ENCODE measurements around the gene EHD1.

DNA sequence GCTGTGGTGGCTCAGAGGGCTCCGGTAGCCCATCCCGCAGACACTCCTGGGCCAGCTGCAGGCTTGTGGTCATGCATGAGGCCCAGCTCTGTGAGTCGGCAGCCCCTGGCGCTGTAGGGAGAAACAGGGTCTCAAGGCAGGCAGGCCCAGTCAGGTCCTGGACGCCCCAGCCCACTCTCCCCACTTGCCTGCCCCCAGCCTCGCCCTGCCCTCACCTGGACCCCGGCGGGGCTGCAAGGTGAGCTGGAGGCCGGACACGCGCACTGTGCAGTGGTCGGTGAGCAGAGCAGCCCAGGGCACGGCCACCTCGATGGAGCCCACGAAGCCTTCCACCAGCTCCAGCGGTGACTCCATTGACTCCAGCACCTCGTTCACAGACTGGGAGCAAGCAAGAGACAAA lies 35.7 kb upstream of the EHD1 start:
- TF ChIP-seq, protein P1, sequence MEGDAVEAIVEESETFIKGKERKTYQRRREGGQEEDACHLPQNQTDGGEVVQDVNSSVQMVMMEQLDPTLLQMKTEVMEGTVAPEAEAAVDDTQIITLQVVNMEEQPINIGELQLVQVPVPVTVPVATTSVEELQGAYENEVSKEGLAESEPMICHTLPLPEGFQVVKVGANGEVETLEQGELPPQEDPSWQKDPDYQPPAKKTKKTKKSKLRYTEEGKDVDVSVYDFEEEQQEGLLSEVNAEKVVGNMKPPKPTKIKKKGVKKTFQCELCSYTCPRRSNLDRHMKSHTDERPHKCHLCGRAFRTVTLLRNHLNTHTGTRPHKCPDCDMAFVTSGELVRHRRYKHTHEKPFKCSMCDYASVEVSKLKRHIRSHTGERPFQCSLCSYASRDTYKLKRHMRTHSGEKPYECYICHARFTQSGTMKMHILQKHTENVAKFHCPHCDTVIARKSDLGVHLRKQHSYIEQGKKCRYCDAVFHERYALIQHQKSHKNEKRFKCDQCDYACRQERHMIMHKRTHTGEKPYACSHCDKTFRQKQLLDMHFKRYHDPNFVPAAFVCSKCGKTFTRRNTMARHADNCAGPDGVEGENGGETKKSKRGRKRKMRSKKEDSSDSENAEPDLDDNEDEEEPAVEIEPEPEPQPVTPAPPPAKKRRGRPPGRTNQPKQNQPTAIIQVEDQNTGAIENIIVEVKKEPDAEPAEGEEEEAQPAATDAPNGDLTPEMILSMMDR (conservative IDR thresholded peaks at IDR 0.05 in 1 of 2, IDR thresholded peaks at IDR 0.05 in 1 of 2; ENCODE audit: extremely low read depth in 1 of 2, insufficient read depth in 1 of 2, low read depth in 1 of 2, low read length in 2 of 2), result no peak
- TF ChIP-seq EZH2 (IDR thresholded peaks at IDR 0.05; ENCODE audit: borderline replicate concordance, low read length), result no peak
